ENCODE measurements around the gene CORIN. TPM values are rescaled to one million over a fixed set of nuclear protein-coding genes. Genes with fewer than 3 reads are reported as not detected.

The CORIN gene
- polyA plus RNA-seq, 1 donor from 2014 or later = 0.25 TPM

GRCh38 chr4:47798165-47798564 is 39.7 kb downstream of the CORIN start:
- Histone ChIP-seq H3K36me3 (ENCODE audit: insufficient read depth, low read length) (no peaks in the 10 kb centered on the region), H3K9ac (ENCODE audit: low read length) (no peak overlapping the region), H4K20me1 (ENCODE audit: insufficient read depth) (no peaks in the 10 kb centered on the region), H3K4me2 (ENCODE audit: low read length) (no peak overlapping the region), H3F3A (ENCODE audit: insufficient read depth, low read length, poor library complexity, severe bottlenecking) (no peaks in the 10 kb centered on the region), H3K27ac (ENCODE audit: low read length) (no peak overlapping the region), H3K79me2 (replicated peaks; ENCODE audit: insufficient read depth, low read length) (no peaks in the 10 kb centered on the region), H3K9me3 (ENCODE audit: low read length) (peaks cover 3% of the 10 kb centered on the region), H2AFZ (ENCODE audit: low read depth, low read length) (no peak overlapping the region), H3K27me3 (ENCODE audit: insufficient read depth, low read depth, low read length) (no peaks in the 10 kb centered on the region), H3K4me3 (ENCODE audit: low read length) (no peak overlapping the region), H3K9me2 (ENCODE audit: insufficient read depth, low read length) (no peaks in the 10 kb centered on the region)
- TF ChIP-seq RAD21 (conservative IDR thresholded peaks at IDR 0.05) = no peak
- no peak for TF ChIP-seq CTCF (IDR thresholded peaks at IDR 0.05; ENCODE audit: poor library complexity, severe bottlenecking)
- no peak for TF ChIP-seq EZH2 (IDR thresholded peaks at IDR 0.05; ENCODE audit: borderline replicate concordance, insufficient read depth, low read length, poor library complexity, severe bottlenecking)
- no peak for TF ChIP-seq EP300 (conservative IDR thresholded peaks at IDR 0.05; ENCODE audit: poor library complexity, severe bottlenecking)
- TF ChIP-seq MXI1 (conservative IDR thresholded peaks at IDR 0.05; ENCODE audit: poor library complexity, severe bottlenecking) = no peak
- TF ChIP-seq REST (IDR thresholded peaks at IDR 0.05; ENCODE audit: borderline replicate concordance) = no peak
- no peak for TF ChIP-seq TAF1 (IDR thresholded peaks at IDR 0.05; ENCODE audit: low read depth)
- TF ChIP-seq SMC3 (conservative IDR thresholded peaks at IDR 0.05; ENCODE audit: poor library complexity) = no peak
- TF ChIP-seq POLR2AphosphoS5 (IDR thresholded peaks at IDR 0.05) = no peak

GRCh38 chr4:47791965-47792364 is 45.9 kb downstream of the CORIN start:
- H2AFZ ChIP-seq (ENCODE audit: low read depth, low read length) = no peak overlapping the region
- H3K4me3 ChIP-seq (ENCODE audit: low read length) = no peak overlapping the region
- no peaks in the 10 kb centered on the region for H4K20me1 ChIP-seq (ENCODE audit: insufficient read depth)
- H3F3A ChIP-seq (ENCODE audit: insufficient read depth, low read length, poor library complexity, severe bottlenecking) = no peaks in the 10 kb centered on the region
- peaks cover 3% of the 10 kb centered on the region for H3K9me3 ChIP-seq (ENCODE audit: low read length)
- H3K9ac ChIP-seq (ENCODE audit: low read length) = no peak overlapping the region
- no peaks in the 10 kb centered on the region for H3K27me3 ChIP-seq (ENCODE audit: insufficient read depth, low read depth, low read length)
- H3K27ac ChIP-seq (ENCODE audit: low read length) = no peak overlapping the region
- H3K79me2 ChIP-seq (replicated peaks; ENCODE audit: insufficient read depth, low read length) = no peaks in the 10 kb centered on the region
- TF ChIP-seq SMC3 (conservative IDR thresholded peaks at IDR 0.05; ENCODE audit: poor library complexity) = no peak
- TF ChIP-seq RAD21 (conservative IDR thresholded peaks at IDR 0.05) = no peak
- TF ChIP-seq TAF1 (IDR thresholded peaks at IDR 0.05; ENCODE audit: low read depth) = no peak
- no peak for TF ChIP-seq CTCF (IDR thresholded peaks at IDR 0.05; ENCODE audit: poor library complexity, severe bottlenecking)
- no peak for TF ChIP-seq MXI1 (conservative IDR thresholded peaks at IDR 0.05; ENCODE audit: poor library complexity, severe bottlenecking)
- no peak for TF ChIP-seq EP300 (conservative IDR thresholded peaks at IDR 0.05; ENCODE audit: poor library complexity, severe bottlenecking)
- TF ChIP-seq EZH2 (IDR thresholded peaks at IDR 0.05; ENCODE audit: borderline replicate concordance, insufficient read depth, low read length, poor library complexity, severe bottlenecking) = no peak
- TF ChIP-seq REST (IDR thresholded peaks at IDR 0.05; ENCODE audit: borderline replicate concordance) = no peak
- no peak for TF ChIP-seq POLR2AphosphoS5 (IDR thresholded peaks at IDR 0.05)
- no peak overlapping the region for H3K4me2 ChIP-seq (ENCODE audit: low read length)
- no peaks in the 10 kb centered on the region for H3K9me2 ChIP-seq (ENCODE audit: insufficient read depth, low read length)
- H3K36me3 ChIP-seq (ENCODE audit: insufficient read depth, low read length) = no peaks in the 10 kb centered on the region
